ENCODE measurements around the gene SLMAP.

The SLMAP gene

GRCh38 chr3:57896691-57897090 is 140.6 kb downstream of the SLMAP start:
- Histone ChIP-seq H3K27ac (no peak overlapping the region), H3K9me3 (ENCODE audit: control insufficient read depth, low read length) (no peaks in the 10 kb centered on the region), H3K9ac (no peak overlapping the region), H3K79me2 (no peaks in the 10 kb centered on the region), H3K27me3 (ENCODE audit: control insufficient read depth, insufficient read depth, low read length) (no peaks in the 10 kb centered on the region), H3K36me3 (ENCODE audit: control insufficient read depth, insufficient read depth, low read length) (no peaks in the 10 kb centered on the region), H3K4me3 (ENCODE audit: low read depth, low read length) (no peak overlapping the region), H3K4me1 (no peaks in the 10 kb centered on the region), H2AFZ (no peak overlapping the region), H3K4me2 (ENCODE audit: low read length) (no peak overlapping the region)
- no peak for TF ChIP-seq CTCF (IDR thresholded peaks at IDR 0.05)

- Histone ChIP-seq H3K36me3 (ENCODE audit: control insufficient read depth, insufficient read depth, low read length) (no peaks in the 10 kb centered on the region), H3K4me3 (ENCODE audit: low read depth, low read length) (no peak overlapping the region), H3K27me3 (ENCODE audit: control insufficient read depth, insufficient read depth, low read length) (no peaks in the 10 kb centered on the region), H3K9ac (no peak overlapping the region), H3K4me1 (peaks cover 3% of the 10 kb centered on the region), H3K27ac (no peak overlapping the region), H3K4me2 (ENCODE audit: low read length) (no peak overlapping the region), H2AFZ (no peak overlapping the region), H3K79me2 (no peaks in the 10 kb centered on the region), H3K9me3 (ENCODE audit: control insufficient read depth, low read length) (no peaks in the 10 kb centered on the region)
- TF ChIP-seq CTCF (IDR thresholded peaks at IDR 0.05) = no peak
Observed at GRCh38 chr3:57900786-57901185, 144.7 kb downstream of the SLMAP start.

GRCh38 chr3:57903124-57903890 is 147.2 kb downstream of the SLMAP start:
- H3K4me1 ChIP-seq = peaks cover 3% of the 10 kb centered on the region
- no peak overlapping the region for H3K4me2 ChIP-seq (ENCODE audit: low read length)
- no peak overlapping the region for H3K9ac ChIP-seq
- no peak overlapping the region for H3K27ac ChIP-seq
- no peaks in the 10 kb centered on the region for H3K36me3 ChIP-seq (ENCODE audit: control insufficient read depth, insufficient read depth, low read length)
- no peak for TF ChIP-seq CTCF (IDR thresholded peaks at IDR 0.05)
- no peak overlapping the region for H2AFZ ChIP-seq
- H3K9me3 ChIP-seq (ENCODE audit: control insufficient read depth, low read length) = no peaks in the 10 kb centered on the region
- no peaks in the 10 kb centered on the region for H3K79me2 ChIP-seq
- H3K27me3 ChIP-seq (ENCODE audit: control insufficient read depth, insufficient read depth, low read length) = no peaks in the 10 kb centered on the region
- no peak overlapping the region for H3K4me3 ChIP-seq (ENCODE audit: low read depth, low read length)

GRCh38 chr3:57910990-57911389 is 154.9 kb downstream of the SLMAP start:
- Histone ChIP-seq H2AFZ (no peak overlapping the region), H3K36me3 (ENCODE audit: control insufficient read depth, insufficient read depth, low read length) (no peaks in the 10 kb centered on the region), H3K27ac (no peak overlapping the region), H3K4me1 (no peaks in the 10 kb centered on the region), H3K9me3 (ENCODE audit: control insufficient read depth, low read length) (no peaks in the 10 kb centered on the region), H3K9ac (no peak overlapping the region), H3K4me2 (ENCODE audit: low read length) (no peak overlapping the region), H3K4me3 (ENCODE audit: low read depth, low read length) (no peak overlapping the region), H3K79me2 (no peaks in the 10 kb centered on the region), H3K27me3 (ENCODE audit: control insufficient read depth, insufficient read depth, low read length) (no peaks in the 10 kb centered on the region)
- TF ChIP-seq CTCF (IDR thresholded peaks at IDR 0.05) = peak; percentile 30

- Histone ChIP-seq H3K9me3 (ENCODE audit: control insufficient read depth, low read length) (no peaks in the 10 kb centered on the region), H3K4me2 (ENCODE audit: low read length) (no peak overlapping the region), H3K4me3 (ENCODE audit: low read depth, low read length) (no peak overlapping the region), H3K79me2 (no peaks in the 10 kb centered on the region), H2AFZ (no peak overlapping the region), H3K27ac (no peak overlapping the region), H3K36me3 (ENCODE audit: control insufficient read depth, insufficient read depth, low read length) (no peaks in the 10 kb centered on the region), H3K9ac (no peak overlapping the region), H3K4me1 (no peaks in the 10 kb centered on the region), H3K27me3 (ENCODE audit: control insufficient read depth, insufficient read depth, low read length) (no peaks in the 10 kb centered on the region)
- TF ChIP-seq CTCF (IDR thresholded peaks at IDR 0.05) = no peak
Observed at GRCh38 chr3:57911593-57911992, 155.5 kb downstream of the SLMAP start.
